Skeletal muscle tissue (tissue), 4 donors: ENCODE measurements around the gene OSBPL10. TPM values are rescaled to one million over a fixed set of nuclear protein-coding genes. Genes with fewer than 3 reads are reported as not detected.

ENCODE experiments used
- H3K27ac ChIP-seq: one replicate; pipeline ENCODE4 v1.7.0; 2013; ENCODE audit warnings: mild to moderate bottlenecking, low read depth, low read length, inconsistent platforms
- H3K27me3 ChIP-seq, 3 donors: one replicate each; pipeline ENCODE4 v1.7.0; 2013; ENCODE audit warnings: low read length in 3 of 3; ENCODE audit not compliant: control insufficient read depth in 3 of 3, insufficient read depth in 3 of 3
- H3K36me3 ChIP-seq, 3 donors: one replicate each; pipeline ENCODE4 v1.7.0; 2013; ENCODE audit warnings: low read length in 3 of 3; ENCODE audit not compliant: control insufficient read depth in 3 of 3, insufficient read depth in 3 of 3
- H3K4me1 ChIP-seq, 3 donors: one replicate each; pipeline ENCODE4 v1.7.0; 2013; ENCODE audit warnings: low read length in 3 of 3, mild to moderate bottlenecking in 3 of 3; ENCODE audit not compliant: control insufficient read depth in 3 of 3, insufficient read depth in 3 of 3
- H3K4me3 ChIP-seq, 3 donors: one replicate each; pipeline ENCODE4 v1.7.0; 2013; ENCODE audit warnings: low read length in 3 of 3
- H3K9ac ChIP-seq, 3 donors: one replicate each; pipeline ENCODE4 v1.7.0; 2013; ENCODE audit warnings: low read length in 3 of 3, mild to moderate bottlenecking in 3 of 3, moderate library complexity in 2 of 3, low read depth in 1 of 3
- H3K9me3 ChIP-seq, 3 donors: one replicate each; pipeline ENCODE4 v1.7.0; 2013; ENCODE audit warnings: low read length in 3 of 3; ENCODE audit not compliant: control insufficient read depth in 3 of 3
- total RNA-seq: library from RNA; depleted of rRNA; stranded (reverse); fragments of >200 nt; gene quantifications from one replicate; pipeline ENCODE4 v1.2.3, GENCODE V29; 2014
- donor health status: Osteomylitis.

The OSBPL10 gene
- total RNA-seq, 1 donor from 2014 or later, result 6.8 TPM

DNA sequence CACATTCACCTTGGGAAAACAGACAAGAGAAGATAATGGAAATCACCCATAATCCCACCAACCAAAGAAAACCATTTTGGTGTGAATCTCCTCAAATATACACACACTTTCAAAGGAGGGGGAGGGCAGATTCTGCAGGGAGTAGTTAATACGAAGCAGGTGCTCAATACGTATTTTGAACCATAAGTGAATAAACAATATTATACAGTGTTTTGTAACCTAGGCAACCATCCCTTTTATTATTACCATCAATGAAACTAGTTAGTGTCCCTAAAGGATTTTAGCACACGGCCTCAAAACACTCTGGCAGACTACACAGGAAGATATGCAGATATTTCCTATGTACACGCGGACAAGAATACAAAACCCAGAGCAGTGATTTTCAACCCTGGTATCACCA lies 6.1 kb downstream of the OSBPL10 start:
- Histone ChIP-seq H3K27ac (no peak overlapping the region), H3K4me1 (peaks cover 4 to 7% (median 7%) of the 10 kb centered on the region in 3 donors), H3K9ac (no peak overlapping the region)

DNA sequence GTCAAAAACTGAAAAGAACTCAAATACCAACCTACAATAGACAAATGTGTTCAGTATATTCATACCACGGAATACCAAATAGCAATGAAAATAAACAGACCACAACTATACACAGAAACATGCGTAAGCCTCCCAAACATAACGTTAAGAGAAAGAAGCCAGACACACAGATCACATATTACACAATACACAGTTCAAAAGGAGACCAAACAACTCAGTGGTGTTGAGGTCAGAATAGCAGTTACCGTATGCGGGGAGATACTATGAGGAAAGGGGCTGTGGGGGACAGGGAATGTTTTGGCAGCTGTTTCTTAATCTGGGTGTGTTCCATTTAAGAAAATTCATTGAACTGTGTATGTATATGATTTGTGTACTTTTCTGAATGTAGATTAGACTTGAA lies 6.6 kb downstream of the OSBPL10 start:
- no peak overlapping the region for H3K4me3 ChIP-seq
- H3K9ac ChIP-seq, result no peak overlapping the region
- no peaks in the 10 kb centered on the region for H3K9me3 ChIP-seq
- peaks cover 4 to 7% (median 4%) of the 10 kb centered on the region in 3 donors for H3K4me1 ChIP-seq
- H3K36me3 ChIP-seq, result no peaks in the 10 kb centered on the region
- H3K27ac ChIP-seq, result no peak overlapping the region
- H3K27me3 ChIP-seq, result peaks cover 0 to 4% (median 0%) of the 10 kb centered on the region in 3 donors

More for the DNA sequence above, 6.1 kb downstream of the OSBPL10 start:
- Histone ChIP-seq H3K27me3 (peaks cover 0 to 4% (median 0%) of the 10 kb centered on the region in 3 donors), H3K4me3 (no peak overlapping the region), H3K36me3 (no peaks in the 10 kb centered on the region), H3K9me3 (no peaks in the 10 kb centered on the region)

DNA sequence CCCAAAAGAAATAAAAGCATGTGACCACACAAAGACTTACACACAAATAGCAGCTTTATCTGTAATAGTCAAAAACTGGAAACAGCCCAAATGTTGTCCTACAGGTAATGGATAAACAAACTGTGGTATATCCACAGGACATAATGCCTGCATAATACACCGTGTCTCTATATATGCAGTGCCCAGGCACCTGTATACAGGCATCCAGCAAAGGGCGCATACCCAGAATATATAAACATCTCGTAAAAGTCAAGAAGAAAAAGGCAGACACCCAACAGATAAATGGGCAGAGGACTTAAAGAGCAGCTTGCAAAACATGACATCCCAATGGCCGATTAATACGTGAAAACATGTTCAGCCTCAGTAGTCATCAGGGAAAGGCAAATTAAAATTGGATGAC lies 7.2 kb downstream of the OSBPL10 start:
- Histone ChIP-seq H3K27ac (peak overlapping the region; percentile 16), H3K4me3 (no peak overlapping the region), H3K27me3 (peaks cover 0 to 4% (median 0%) of the 10 kb centered on the region in 3 donors), H3K9ac (no peak overlapping the region), H3K9me3 (no peaks in the 10 kb centered on the region), H3K4me1 (peaks cover 7 to 10% (median 8%) of the 10 kb centered on the region in 3 donors), H3K36me3 (no peaks in the 10 kb centered on the region)

DNA sequence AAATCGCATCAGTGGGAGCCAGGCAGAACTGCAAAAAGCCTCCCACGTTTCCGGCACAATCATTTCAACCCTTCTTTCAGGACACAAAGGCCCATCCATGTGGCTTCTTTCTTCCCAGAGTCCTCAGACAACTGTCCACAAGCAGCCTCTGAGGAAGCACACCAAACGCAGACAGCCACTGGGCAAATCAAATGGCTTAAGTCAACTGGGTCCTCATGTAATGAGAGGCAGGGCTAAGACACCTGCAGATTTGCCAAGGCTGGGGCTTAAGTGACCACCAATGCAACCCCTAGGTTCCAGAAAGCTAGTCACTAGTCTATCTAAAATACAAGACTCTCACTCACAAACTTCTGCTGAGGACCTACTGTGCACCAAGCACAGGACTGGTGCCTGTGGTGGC lies 8.0 kb downstream of the OSBPL10 start:
- H3K27me3 ChIP-seq, result peaks cover 0 to 4% (median 0%) of the 10 kb centered on the region in 3 donors
- peaks cover 7 to 11% (median 8%) of the 10 kb centered on the region in 3 donors for H3K4me1 ChIP-seq
- H3K27ac ChIP-seq, result peak overlapping the region; percentile 16
- no peaks in the 10 kb centered on the region for H3K36me3 ChIP-seq
- H3K4me3 ChIP-seq, result no peak overlapping the region
- H3K9ac ChIP-seq, result no peak overlapping the region
- H3K9me3 ChIP-seq, result no peaks in the 10 kb centered on the region

DNA sequence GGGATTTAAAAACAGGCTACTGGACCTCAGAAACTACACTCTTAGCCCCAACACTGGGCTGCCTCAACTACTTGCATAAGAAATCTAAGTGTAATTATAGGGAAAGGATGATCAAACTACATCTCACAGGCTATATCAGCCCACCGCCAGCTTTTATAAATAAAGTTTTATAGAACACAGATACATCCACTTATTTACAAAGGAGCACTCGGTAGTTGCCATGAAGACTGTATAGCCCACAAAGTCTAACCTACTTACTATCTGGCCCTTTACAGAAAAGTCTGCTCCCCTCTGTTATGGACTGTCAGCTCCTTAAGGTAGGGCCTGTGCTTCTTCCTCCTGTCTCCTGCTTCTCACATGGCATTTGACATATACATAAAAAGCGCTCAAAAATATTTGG lies 9.5 kb downstream of the OSBPL10 start:
- H3K27me3 ChIP-seq, result no peaks in the 10 kb centered on the region
- H3K36me3 ChIP-seq, result no peaks in the 10 kb centered on the region
- H3K27ac ChIP-seq, result no peak overlapping the region
- H3K4me1 ChIP-seq, result peaks cover 8 to 11% (median 11%) of the 10 kb centered on the region in 3 donors
- no peaks in the 10 kb centered on the region for H3K9me3 ChIP-seq
- no peak overlapping the region for H3K9ac ChIP-seq
- no peak overlapping the region for H3K4me3 ChIP-seq

DNA sequence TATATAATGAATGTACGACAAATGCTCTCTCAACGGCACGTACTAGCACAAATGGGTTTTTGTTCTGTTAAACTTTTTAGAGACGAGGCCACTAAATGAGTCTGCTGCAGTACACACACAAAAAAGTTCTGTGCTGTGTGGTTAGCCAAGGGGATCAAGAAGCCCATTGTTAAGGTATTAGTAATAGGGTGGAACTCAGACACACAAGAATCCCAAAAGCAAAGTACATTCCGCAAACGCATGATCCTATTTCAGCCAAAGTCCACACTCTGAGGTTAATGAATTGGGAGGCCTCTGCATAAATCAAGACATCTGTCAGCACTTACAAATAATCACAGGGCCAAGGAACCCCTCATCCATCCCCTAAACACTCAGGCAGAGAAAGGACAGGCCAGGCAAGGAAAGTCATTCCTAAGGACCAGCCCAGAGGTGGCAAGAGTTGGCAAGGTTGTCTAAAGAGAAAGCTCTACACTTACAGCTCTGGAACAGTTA lies 12.1 kb downstream of the OSBPL10 start:
- peaks cover 8 to 11% (median 9%) of the 10 kb centered on the region in 3 donors for H3K4me1 ChIP-seq
- H3K4me3 ChIP-seq, result no peak overlapping the region
- H3K27ac ChIP-seq, result peak overlapping the region; percentile 64
- no peaks in the 10 kb centered on the region for H3K36me3 ChIP-seq
- no peak overlapping the region for H3K9ac ChIP-seq
- no peaks in the 10 kb centered on the region for H3K9me3 ChIP-seq
- H3K27me3 ChIP-seq, result no peaks in the 10 kb centered on the region

DNA sequence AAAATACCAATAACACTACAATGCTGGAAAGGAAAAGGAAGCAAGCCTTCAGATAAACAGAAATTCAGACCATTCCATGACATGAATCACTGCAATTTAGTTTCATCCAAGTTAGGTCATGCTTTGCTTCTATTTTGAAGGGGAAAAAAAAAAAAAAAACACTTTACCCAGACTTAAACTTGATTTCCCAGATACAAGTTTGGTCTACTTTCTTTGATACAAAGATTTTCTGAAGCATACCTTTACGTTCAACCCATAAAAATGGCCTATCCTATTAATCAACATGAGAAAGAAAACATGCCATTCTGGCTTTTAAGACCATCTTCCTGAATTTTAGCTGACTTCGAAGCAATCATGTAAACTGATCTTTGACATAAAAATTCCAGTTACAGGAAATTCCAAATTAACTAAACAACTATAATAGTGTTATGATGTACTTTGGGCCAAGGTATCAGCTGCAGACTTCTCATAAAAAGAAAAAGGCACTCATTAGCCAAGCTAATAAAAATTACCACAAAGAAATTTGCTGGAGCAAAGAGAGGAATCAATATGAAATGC lies 12.6 kb downstream of the OSBPL10 start:
- H3K4me3 ChIP-seq, result no peak overlapping the region
- no peaks in the 10 kb centered on the region for H3K36me3 ChIP-seq
- no peaks in the 10 kb centered on the region for H3K27me3 ChIP-seq
- peak overlapping the region; percentile 64 for H3K27ac ChIP-seq
- no peaks in the 10 kb centered on the region for H3K9me3 ChIP-seq
- no peak overlapping the region for H3K9ac ChIP-seq
- H3K4me1 ChIP-seq, result peaks cover 8 to 10% (median 9%) of the 10 kb centered on the region in 3 donors

DNA sequence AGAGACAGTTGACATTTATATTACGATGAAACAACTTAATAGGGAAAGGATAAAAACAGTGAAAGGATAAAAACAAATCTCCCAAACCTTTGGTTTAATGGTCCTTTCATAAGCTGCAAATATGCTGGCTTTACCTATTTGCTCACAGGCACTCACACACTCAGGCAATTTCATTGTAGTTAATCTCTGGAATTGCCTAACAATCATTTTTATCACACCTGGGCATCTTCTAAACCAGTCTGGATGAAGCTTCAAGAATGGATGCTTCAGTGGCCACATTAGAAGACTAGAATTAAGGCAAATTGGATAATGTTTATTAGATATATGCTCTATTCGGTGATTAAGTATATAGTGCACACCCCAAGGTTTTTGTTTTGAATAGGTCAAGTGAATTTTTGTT lies 13.5 kb downstream of the OSBPL10 start:
- Histone ChIP-seq H3K4me3 (no peak overlapping the region), H3K27me3 (no peaks in the 10 kb centered on the region), H3K9me3 (no peaks in the 10 kb centered on the region), H3K9ac (no peak overlapping the region), H3K27ac (peak overlapping the region; percentile 64), H3K4me1 (peaks cover 8 to 9% (median 8%) of the 10 kb centered on the region in 3 donors), H3K36me3 (no peaks in the 10 kb centered on the region)

DNA sequence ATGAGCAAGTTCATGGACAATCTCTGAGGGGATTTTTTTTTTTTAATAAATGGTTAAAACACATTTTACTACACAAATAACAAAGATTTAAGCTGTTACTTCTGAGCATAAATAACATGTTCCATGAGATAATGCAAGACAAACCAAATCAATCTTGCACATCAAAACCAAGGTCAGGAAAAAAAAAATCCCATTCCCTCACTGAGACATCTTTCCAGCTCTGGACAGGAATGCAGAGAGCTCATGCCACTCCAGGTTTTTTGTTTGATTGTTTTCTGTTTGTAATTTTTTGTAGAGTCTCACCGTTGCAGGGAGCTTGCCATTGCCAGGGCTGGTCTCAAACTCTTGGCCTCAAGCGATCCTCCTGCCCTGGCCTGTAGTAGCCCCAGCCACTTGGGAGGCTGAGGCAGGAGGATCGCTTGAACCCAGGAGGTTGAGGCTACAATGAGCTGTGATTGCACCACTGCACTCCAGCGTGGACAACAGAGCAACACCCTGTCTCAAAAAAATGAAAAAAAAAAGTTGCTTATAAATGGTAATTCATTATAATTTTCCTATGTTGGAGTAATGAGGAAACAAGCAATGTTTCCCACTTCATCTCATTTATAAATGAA lies 14.0 kb downstream of the OSBPL10 start:
- no peaks in the 10 kb centered on the region for H3K9me3 ChIP-seq
- H3K9ac ChIP-seq, result no peak overlapping the region
- no peak overlapping the region for H3K4me3 ChIP-seq
- no peaks in the 10 kb centered on the region for H3K36me3 ChIP-seq
- no peaks in the 10 kb centered on the region for H3K27me3 ChIP-seq
- H3K27ac ChIP-seq, result peak overlapping the region; percentile 62
- H3K4me1 ChIP-seq, result peaks cover 8 to 9% (median 8%) of the 10 kb centered on the region in 3 donors

DNA sequence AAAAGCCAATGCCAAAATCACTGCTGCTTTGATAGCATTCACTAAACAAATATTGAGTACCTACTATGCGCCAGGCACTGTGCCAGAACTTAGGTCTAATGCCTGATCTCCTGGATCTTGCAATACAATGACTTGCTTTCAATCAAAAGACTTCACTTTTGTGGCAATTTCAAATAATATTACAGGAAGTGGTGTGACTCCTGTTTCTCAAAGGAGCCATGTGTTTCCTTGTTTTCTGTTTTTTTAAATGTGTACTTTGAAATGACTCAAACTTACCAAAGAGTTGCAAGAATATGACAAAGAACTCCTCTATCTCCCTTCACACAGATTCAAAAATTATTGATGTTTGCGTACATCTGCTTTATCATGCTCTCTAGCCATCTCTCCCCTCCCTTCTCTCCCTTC lies 18.3 kb downstream of the OSBPL10 start:
- no peaks in the 10 kb centered on the region for H3K9me3 ChIP-seq
- H3K36me3 ChIP-seq, result no peaks in the 10 kb centered on the region
- no peaks in the 10 kb centered on the region for H3K27me3 ChIP-seq
- H3K27ac ChIP-seq, result no peak overlapping the region
- H3K9ac ChIP-seq, result no peak overlapping the region
- peaks cover 0 to 25% (median 18%) of the 10 kb centered on the region in 3 donors for H3K4me1 ChIP-seq
- no peak overlapping the region for H3K4me3 ChIP-seq
